Transverse colon (tissue), 4 donors: ENCODE measurements around the gene INPP1. TPM values are rescaled to one million over a fixed set of nuclear protein-coding genes. Genes with fewer than 3 reads are reported as not detected.
A peak's percentile ranks its signal among the peaks of the same experiment; 100 is the strongest.

ENCODE experiments used
- DNase-seq: peaks from one replicate; pipeline ENCODE4 v3.0.0-alpha.2; 2019
- H3K27ac ChIP-seq, 4 donors: fragments of 200-600 bp; sonication (generic); 2 replicates each; pipeline ENCODE4 v1.5.1; 2016 to 2018; ENCODE audit warnings: inconsistent platforms in 4 of 4
- H3K27me3 ChIP-seq: fragments of 200-600 bp; sonication (generic); 2 replicates; pipeline ENCODE4 v1.5.1; 2017; ENCODE audit warnings: inconsistent platforms
- H3K36me3 ChIP-seq, 4 donors: fragments of 200-600 bp; sonication (generic); 2 replicates each; pipeline ENCODE4 v1.5.1; 2017 to 2019; ENCODE audit warnings: inconsistent platforms in 4 of 4
- H3K4me1 ChIP-seq, 4 donors: fragments of 200-600 bp; sonication (generic); 2 replicates each; pipeline ENCODE4 v1.5.1; 2017 to 2020; ENCODE audit warnings: inconsistent platforms in 4 of 4
- H3K4me3 ChIP-seq, 4 donors: fragments of 200-600 bp; sonication (generic); 1 replicate in 1 of 4; 2 replicates in 3 of 4; pipeline versions ENCODE4 v1.5.1 to v1.6.1; 2017 to 2019; ENCODE audit warnings: inconsistent platforms in 4 of 4
- H3K9me3 ChIP-seq, 2 donors: fragments of 200-600 bp; sonication (generic); 2 replicates each; pipeline ENCODE4 v1.5.1; 2017 to 2019; ENCODE audit warnings: inconsistent platforms in 2 of 2
- EP300 ChIP-seq: sonication (generic); formaldehyde crosslinking; IDR thresholded peaks from one replicate; pipeline ENCODE4 v1.6.1; 2017; ENCODE audit warnings: antibody characterized with exemption, low read depth
- POLR2A ChIP-seq: fragments of 450-650 bp; IDR thresholded peaks from one replicate; pipeline ENCODE4 v1.6.1; 2016; ENCODE audit warnings: antibody characterized with exemption, mild to moderate bottlenecking, moderate library complexity
- POLR2AphosphoS5 ChIP-seq, 3 donors: sonication (generic); formaldehyde crosslinking; IDR thresholded peaks; one replicate each; pipeline ENCODE4 v1.6.1; 2016; ENCODE audit warnings: antibody characterized with exemption in 3 of 3
- WGBS, 2 donors: methylation state at CpG; one replicate each; pipeline ENCODE4 v1.1.5; 2018; ENCODE audit warnings: low coverage in 1 of 2; 5-methylcytosine and 5-hydroxymethylcytosine counted together
- in situ Hi-C, 4 donors: fragments of 200-750 bp; cut with MboI; loops; one replicate each; pipeline versions ENCODE4 v1.15.0 to v1.15.1; 2017; ENCODE audit warnings: low sequenced_read_pairs in 3 of 4, low pct_ligation_motif_present in 1 of 4, low pct_unique_long_range_greater_than_20kb in 1 of 4
- intact Hi-C: fragments of 100-400 bp; cut with DNase I; formaldehyde crosslinking; loops from one replicate; pipeline ENCODE4 v1.15.1; 2023; ENCODE audit warnings: low total_unique reads
- total RNA-seq, 4 donors: library from RNA; depleted of rRNA; stranded (reverse); fragments of >200 nt; gene quantifications; one replicate each; pipeline ENCODE4 v1.1.0, GENCODE V29; 2016
- TF ChIP-seq, protein P1 (sequence below), 5 experiments: fragments of 200-600 bp in 3 of 5; fragments of 450-650 bp in 2 of 5; sonication (generic) in 3 of 5; IDR thresholded peaks; 1 replicate in 2 of 5; 2 replicates in 3 of 5; pipeline ENCODE4 v1.5.1; 2016 to 2017; ENCODE audit warnings: antibody characterized with exemption in 5 of 5, inconsistent platforms in 3 of 5, mild to moderate bottlenecking in 2 of 5, moderate library complexity in 1 of 5

Gene INPP1
- total RNA-seq, 4 donors from 2014 or later: 0.60 to 22.1 (median 21.2) TPM

DNA sequence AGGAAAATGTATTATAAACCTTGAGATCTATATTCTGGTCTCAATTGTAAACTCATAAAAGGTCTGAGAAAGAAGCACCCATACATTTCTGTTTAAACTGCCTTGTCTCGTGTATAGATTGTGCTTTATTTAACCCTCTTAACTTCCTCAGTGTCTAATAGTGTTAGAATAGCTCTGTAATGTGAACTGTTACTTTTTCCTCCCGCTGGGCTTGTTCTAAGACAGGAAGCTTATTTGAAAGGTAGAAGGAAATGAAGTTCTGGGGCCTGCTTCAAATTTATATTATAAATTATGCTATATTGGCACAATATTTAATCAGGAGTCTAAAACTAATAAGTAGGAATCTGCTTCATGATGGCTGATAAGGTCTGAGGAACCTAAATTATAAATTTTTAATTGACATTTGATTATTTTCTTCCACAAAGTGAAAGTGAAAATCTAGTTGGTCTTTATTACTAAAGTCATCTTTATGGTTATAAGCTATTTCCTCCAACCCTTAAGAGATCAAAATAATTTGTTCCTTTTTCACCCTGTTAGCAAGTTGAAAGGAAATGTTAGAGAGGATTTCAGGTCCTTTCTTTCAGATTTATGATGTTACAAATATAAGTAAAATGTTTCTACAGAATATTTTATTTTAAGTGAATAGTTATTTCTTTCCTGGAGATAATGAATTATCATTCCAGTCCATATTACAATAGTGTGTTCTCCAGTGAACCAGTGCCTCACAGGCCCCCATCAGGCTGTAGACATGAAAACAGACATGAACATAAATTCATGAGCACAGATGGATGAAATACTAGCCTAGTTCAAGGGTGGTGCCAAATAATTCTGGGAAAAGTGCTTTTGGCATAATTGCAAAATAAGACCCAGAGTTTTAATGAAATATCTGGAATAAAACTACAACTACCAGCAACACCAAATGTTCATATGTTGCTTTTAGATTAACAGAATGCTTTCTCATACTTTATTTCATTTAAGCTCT, 72.7 kb downstream of the INPP1 start:
- H3K27me3 ChIP-seq: no peaks in the 10 kb centered on the region
- 30 to 33% methylated on average over 2 of the region's 2 CpGs for whole genome bisulfite sequencing, 2 donors
- TF ChIP-seq POLR2A (no peak), POLR2AphosphoS5 (IDR thresholded peaks at IDR 0.05) (no peak), EP300 (no peak)
- TF ChIP-seq, protein P1, sequence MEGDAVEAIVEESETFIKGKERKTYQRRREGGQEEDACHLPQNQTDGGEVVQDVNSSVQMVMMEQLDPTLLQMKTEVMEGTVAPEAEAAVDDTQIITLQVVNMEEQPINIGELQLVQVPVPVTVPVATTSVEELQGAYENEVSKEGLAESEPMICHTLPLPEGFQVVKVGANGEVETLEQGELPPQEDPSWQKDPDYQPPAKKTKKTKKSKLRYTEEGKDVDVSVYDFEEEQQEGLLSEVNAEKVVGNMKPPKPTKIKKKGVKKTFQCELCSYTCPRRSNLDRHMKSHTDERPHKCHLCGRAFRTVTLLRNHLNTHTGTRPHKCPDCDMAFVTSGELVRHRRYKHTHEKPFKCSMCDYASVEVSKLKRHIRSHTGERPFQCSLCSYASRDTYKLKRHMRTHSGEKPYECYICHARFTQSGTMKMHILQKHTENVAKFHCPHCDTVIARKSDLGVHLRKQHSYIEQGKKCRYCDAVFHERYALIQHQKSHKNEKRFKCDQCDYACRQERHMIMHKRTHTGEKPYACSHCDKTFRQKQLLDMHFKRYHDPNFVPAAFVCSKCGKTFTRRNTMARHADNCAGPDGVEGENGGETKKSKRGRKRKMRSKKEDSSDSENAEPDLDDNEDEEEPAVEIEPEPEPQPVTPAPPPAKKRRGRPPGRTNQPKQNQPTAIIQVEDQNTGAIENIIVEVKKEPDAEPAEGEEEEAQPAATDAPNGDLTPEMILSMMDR (IDR thresholded peaks at IDR 0.05): no peak
- no peak for DNase-seq
- peaks cover 0 to 61% (median 15%) of the 10 kb centered on the region in 4 donors for H3K4me1 ChIP-seq
- H3K4me3 ChIP-seq: no peak overlapping the region
- intact Hi-C loops: no loop called here
- no peaks in the 10 kb centered on the region for H3K9me3 ChIP-seq
- peak overlapping the region in 2 of 4 donors; percentile 39 to 47 for H3K27ac ChIP-seq
- no peaks in the 10 kb centered on the region for H3K36me3 ChIP-seq
- in situ Hi-C loops: no loop called here

DNA sequence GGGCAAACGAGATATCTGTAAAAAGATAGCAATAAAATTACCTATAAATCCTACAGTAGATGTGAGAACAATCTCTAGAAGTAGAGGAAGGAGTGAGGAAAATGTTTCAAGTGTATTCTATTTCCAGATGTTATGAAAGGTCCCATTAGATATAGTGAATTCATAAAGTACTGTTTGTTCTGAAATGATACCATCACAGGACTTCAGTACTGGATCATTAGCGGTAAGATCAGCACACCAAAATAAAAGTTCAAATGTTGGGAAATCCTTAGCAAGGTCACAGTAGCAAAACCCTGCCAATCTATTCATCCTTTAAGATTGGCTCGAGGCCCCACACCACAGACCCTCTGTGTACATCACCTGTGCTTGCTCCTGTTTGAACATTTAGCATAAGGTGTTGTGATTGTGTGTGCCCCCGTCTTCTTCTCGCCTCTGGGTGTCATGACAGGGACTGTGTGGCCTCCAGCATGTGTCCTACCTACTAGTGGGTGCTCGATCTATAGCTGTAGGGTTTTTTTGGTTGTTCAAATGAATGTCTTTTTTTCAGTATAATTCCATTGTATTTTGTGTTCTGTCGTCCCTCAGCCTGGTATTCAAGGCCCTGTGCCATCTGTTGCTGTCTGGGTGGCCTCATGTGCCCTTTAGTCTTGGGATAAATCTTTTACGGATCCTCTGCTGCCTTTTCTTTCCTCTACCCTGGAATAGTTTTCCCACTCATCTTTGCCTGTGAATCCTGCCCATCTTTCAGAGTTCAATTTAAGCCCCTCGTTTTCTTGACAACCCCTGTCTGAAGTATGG, 73.9 kb downstream of the INPP1 start:
- intact Hi-C loops (no loop called here), in situ Hi-C loops (no loop called here)
- Histone ChIP-seq H3K9me3 (no peaks in the 10 kb centered on the region), H3K4me3 (no peak overlapping the region), H3K4me1 (peaks cover 0 to 51% (median 15%) of the 10 kb centered on the region in 4 donors), H3K36me3 (no peaks in the 10 kb centered on the region), H3K27ac (peak overlapping the region in 1 of 4 donors; percentile 39), H3K27me3 (no peaks in the 10 kb centered on the region)
- TF ChIP-seq, protein P1 (IDR thresholded peaks at IDR 0.05): no peak
- TF ChIP-seq EP300 (no peak), POLR2AphosphoS5 (IDR thresholded peaks at IDR 0.05) (no peak), POLR2A (no peak)
- no peak for DNase-seq
- 87 to 91% methylated on average over 8 to 9 of the region's 9 CpGs for WGBS, 2 donors

DNA sequence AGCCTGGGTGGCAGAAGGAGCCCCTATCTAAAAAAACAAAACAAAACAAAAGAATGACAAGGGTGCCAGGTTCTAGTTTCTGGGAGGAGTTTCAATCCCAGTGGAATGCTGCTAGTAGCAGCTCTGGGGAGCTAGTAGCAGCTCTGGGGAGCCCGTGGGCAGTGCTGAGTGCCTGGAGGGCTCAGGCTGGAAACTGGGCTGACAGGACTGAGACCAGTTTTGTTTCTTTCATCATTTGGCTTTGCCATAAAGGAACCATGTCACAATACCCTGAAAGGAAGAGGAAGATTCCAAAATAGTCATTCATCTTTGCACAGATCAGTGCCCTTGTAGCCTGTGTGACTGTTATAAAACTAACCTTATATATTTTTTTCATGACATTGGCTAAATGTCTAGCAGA, 75.3 kb downstream of the INPP1 start:
- Histone ChIP-seq H3K4me3 (no peak overlapping the region), H3K9me3 (no peaks in the 10 kb centered on the region), H3K27me3 (no peaks in the 10 kb centered on the region), H3K4me1 (peaks cover 0 to 44% (median 9%) of the 10 kb centered on the region in 4 donors), H3K36me3 (no peaks in the 10 kb centered on the region), H3K27ac (no peak overlapping the region)
- in situ Hi-C loops (no loop called here), intact Hi-C loops (no loop called here)
- TF ChIP-seq, protein P1 (IDR thresholded peaks at IDR 0.05): no peak
- TF ChIP-seq POLR2AphosphoS5 (IDR thresholded peaks at IDR 0.05) (no peak), POLR2A (no peak), EP300 (no peak)
- WGBS, 2 donors: 80 to 93% methylated on average over 1 of the region's 1 CpG
- DNase-seq: no peak

DNA sequence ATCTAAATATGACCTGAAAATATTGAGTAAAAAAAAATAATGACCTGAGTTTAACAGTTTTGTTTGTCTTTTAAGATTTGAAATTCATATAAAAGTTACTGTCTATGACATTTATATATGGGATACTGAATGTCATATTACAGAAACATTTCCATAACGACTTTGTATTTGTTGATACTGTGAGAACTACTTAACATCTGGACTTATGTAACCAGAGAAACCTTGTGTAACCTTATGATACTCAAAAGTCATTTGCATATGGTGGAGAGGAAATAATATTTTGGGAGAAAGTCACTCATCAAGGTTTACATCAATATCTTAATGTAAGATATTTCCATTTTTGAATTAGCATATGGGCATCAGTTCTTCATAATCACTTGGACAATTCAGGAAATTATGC, 77.4 kb downstream of the INPP1 start:
- in situ Hi-C loops (no loop called here), intact Hi-C loops (no loop called here)
- Histone ChIP-seq H3K4me3 (no peak overlapping the region), H3K4me1 (peaks cover 0 to 29% (median 3%) of the 10 kb centered on the region in 4 donors), H3K36me3 (no peaks in the 10 kb centered on the region), H3K27me3 (no peaks in the 10 kb centered on the region), H3K27ac (no peak overlapping the region), H3K9me3 (no peaks in the 10 kb centered on the region)
- TF ChIP-seq EP300 (no peak), POLR2A (no peak), POLR2AphosphoS5 (IDR thresholded peaks at IDR 0.05) (no peak)
- TF ChIP-seq, protein P1 (IDR thresholded peaks at IDR 0.05): no peak
- no peak for DNase-seq
- 53 to 56% methylated on average over 1 of the region's 1 CpG for WGBS, 2 donors
